Measurements from ENCODE around the gene TVP23A. TPM values are rescaled to one million over a fixed set of nuclear protein-coding genes. Genes with fewer than 3 reads are reported as not detected.

TVP23A gene
- total RNA-seq, 1 experiment from 2014 or later = 3.1 TPM

DNA sequence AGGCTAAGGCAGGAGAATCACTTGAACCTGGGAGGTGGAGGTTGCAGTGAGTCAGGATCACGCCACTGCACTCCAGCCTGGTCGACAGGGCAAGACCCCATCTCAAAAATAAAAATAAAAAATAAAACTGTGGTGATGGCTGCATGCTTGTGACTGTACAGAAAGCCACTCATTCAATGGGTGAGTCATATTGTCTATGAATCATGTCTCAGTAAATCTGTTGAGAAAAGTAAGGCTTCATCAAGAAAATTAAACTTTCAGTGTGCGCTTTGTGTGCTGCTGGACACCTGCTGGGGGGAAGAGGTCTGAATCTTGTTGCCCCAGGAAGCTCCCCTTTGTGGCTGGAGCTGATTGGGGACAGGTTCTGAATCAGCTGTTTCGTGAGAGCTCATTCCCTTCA, 63.7 kb downstream of the TVP23A start:
- Histone ChIP-seq H3K9ac (ENCODE audit: extremely low read depth, insufficient read length, low read length) (no peak overlapping the region), H3K4ac (ENCODE audit: low read depth, low read length) (no peak overlapping the region), H2BK12ac (ENCODE audit: insufficient read length, low read depth, low read length) (no peak overlapping the region), H4K8ac (replicated peaks; ENCODE audit: insufficient read length, low read depth, low read length) (no peak overlapping the region), H2BK20ac (ENCODE audit: low read depth, low read length, poor library complexity, severe bottlenecking) (no peak overlapping the region), H2AK5ac (ENCODE audit: insufficient read length, low read length) (no peak overlapping the region), H2BK15ac (ENCODE audit: low read depth, low read length) (no peak overlapping the region), H2BK120ac (ENCODE audit: low read depth, low read length, poor library complexity, severe bottlenecking) (no peak overlapping the region), H3K23me2 (ENCODE audit: insufficient read length, low read depth, low read length, poor library complexity, severe bottlenecking) (no peaks in the 10 kb centered on the region), H3K4me2 (ENCODE audit: insufficient read depth, insufficient read length, low read length) (no peak overlapping the region), H3K56ac (ENCODE audit: insufficient read length, low read depth, low read length) (no peak overlapping the region), H3K27me3 (ENCODE audit: insufficient read depth, low read length) (no peaks in the 10 kb centered on the region), H3T11ph (ENCODE audit: low read length) (no peak overlapping the region), H4K5ac (ENCODE audit: insufficient read length, low read depth, low read length) (no peak overlapping the region), H3K14ac (ENCODE audit: insufficient read depth, low read length) (no peak overlapping the region), H4K91ac (ENCODE audit: insufficient read length, low read depth, low read length) (no peak overlapping the region), H4K20me1 (ENCODE audit: control insufficient read depth, insufficient read depth, insufficient read length) (no peaks in the 10 kb centered on the region), H3K23ac (ENCODE audit: insufficient read length, low read depth, low read length) (no peak overlapping the region), H3K9me3 (ENCODE audit: control insufficient read depth, low read depth, low read length) (no peaks in the 10 kb centered on the region), H3K79me2 (ENCODE audit: insufficient read depth, low read length) (no peaks in the 10 kb centered on the region; the same call in 1 of the 2 replicates), H3K18ac (ENCODE audit: insufficient read length, low read depth, low read length) (no peak overlapping the region), H2AFZ (ENCODE audit: low read length) (no peak overlapping the region), H3K27ac (ENCODE audit: insufficient read length, low read depth, low read length) (no peak overlapping the region), H2BK5ac (ENCODE audit: insufficient read length, low read length) (no peak overlapping the region), H3K4me1 (ENCODE audit: insufficient read depth, low read length) (no peaks in the 10 kb centered on the region), H3K79me1 (ENCODE audit: insufficient read depth, low read depth, low read length, poor library complexity, severe bottlenecking) (no peaks in the 10 kb centered on the region)
- no peak overlapping the region for H3K4me3 Mint-ChIP-seq
- WGBS (ENCODE audit: extremely low coverage, insufficient read length, low lambda C conversion rate) = no CpG with 5 or more reads among the region's 4 CpGs
- no peak for TF ChIP-seq CTCF (conservative IDR thresholded peaks at IDR 0.05)
- 0 out of 7 replicates have a peak overlapping the region, but pooled peaks of 1 of the 3 experiments have one; percentile 21 for H3K27ac Mint-ChIP-seq
- H3K9me3 Mint-ChIP-seq = no peaks in the 10 kb centered on the region
- H3K27me3 Mint-ChIP-seq (ENCODE audit: low read depth) = no peaks in the 10 kb centered on the region
- no peak for DNase-seq
- no peaks in the 10 kb centered on the region for H3K4me1 Mint-ChIP-seq
- H3K36me3 Mint-ChIP-seq (ENCODE audit: insufficient read depth in 1 of 3, low read depth in 3 of 3) = peaks cover 11 to 62% (median 19%) of the 10 kb centered on the region in 3 experiments; a peak in 6 of 7 replicates
